PC-3 (cell line): ENCODE results near the gene DPH1. TPM values are rescaled to one million over a fixed set of nuclear protein-coding genes. Genes with fewer than 3 reads are reported as not detected.
A peak's percentile ranks its signal among the peaks of the same experiment; 100 is the strongest.

Experiments used
- ATAC-seq: fragments of 200-7000 bp; cut with Tn5 transposase; 2 replicates; pipeline ENCODE4 v1.9.1; 2020; ENCODE audit warnings: mild to moderate bottlenecking, moderate library complexity
- BruUV-seq: library from RNA; stranded (reverse); fragments of 400-500 nt; replicated peaks from 2 replicates; lab custom pipeline; 2021; lab: Mats Ljungman, UMichigan
- CTCF ChIA-PET: fragments of 300-600 bp; sonication (Branson Sonifier 250); formaldehyde crosslinking; loops from one replicate; lab custom pipeline; 2022; ENCODE audit warnings: antibody characterized with exemption; lab: Charles Lee
- POLR2A ChIA-PET: fragments of 300-600 bp; sonication (Branson Sonifier 250); formaldehyde crosslinking; loops from one replicate; lab custom pipeline; 2022; ENCODE audit warnings: antibody characterized with exemption; ENCODE audit not compliant: unreplicated experiment; lab: Charles Lee
- DNase-seq: peaks from one replicate; pipeline ENCODE4 v3.0.0-alpha.2; 2015
- H2AFZ ChIP-seq: fragments of 300-600 bp; sonication (generic); 2 replicates; pipeline ENCODE4 v1.6.0; 2016; ENCODE audit warnings: antibody characterized with exemption, low read length
- H3F3A ChIP-seq: fragments of 300-600 bp; sonication (generic); one replicate; pipeline ENCODE4 v1.6.0; 2017; ENCODE audit warnings: antibody characterized with exemption, low read length, control low read depth, mild to moderate bottlenecking; ENCODE audit not compliant: unreplicated experiment
- H3K27ac ChIP-seq: fragments of 300-600 bp; sonication (generic); 2 replicates; pipeline ENCODE4 v1.5.1; 2016; ENCODE audit warnings: mild to moderate bottlenecking, low read length
- H3K27me3 ChIP-seq: fragments of 300-600 bp; sonication (generic); 2 replicates; pipeline ENCODE4 v1.6.1; 2016; ENCODE audit warnings: low read length, mixed read lengths
- H3K36me3 ChIP-seq: fragments of 300-600 bp; sonication (generic); 2 replicates; pipeline ENCODE4 v1.6.1; 2016; ENCODE audit warnings: low read depth, mixed run types, low read length, mixed read lengths
- H3K4me1 ChIP-seq: fragments of 300-600 bp; sonication (generic); 2 replicates; pipeline ENCODE4 v1.5.1; 2016; ENCODE audit warnings: low read length; ENCODE audit not compliant: insufficient read depth
- H3K4me2 ChIP-seq: fragments of 300-600 bp; sonication (generic); 2 replicates; pipeline ENCODE4 v1.6.0; 2016; ENCODE audit warnings: low read length
- H3K4me3 ChIP-seq: fragments of 300-600 bp; sonication (generic); 2 replicates; pipeline ENCODE4 v1.5.1; 2016; ENCODE audit warnings: mild to moderate bottlenecking, low read length, mixed read lengths
- H3K79me2 ChIP-seq: fragments of 300-600 bp; sonication (generic); 2 replicates; pipeline ENCODE4 v1.6.1; 2017; ENCODE audit warnings: low read length, mixed read lengths
- H3K9ac ChIP-seq: fragments of 300-600 bp; sonication (generic); 2 replicates; pipeline ENCODE4 v1.6.0; 2016; ENCODE audit warnings: mild to moderate bottlenecking, low read length
- H3K9me2 ChIP-seq: fragments of 300-600 bp; sonication (generic); replicated peaks from 2 replicates; pipeline ENCODE4 v1.6.1; 2016; ENCODE audit warnings: mixed run types, low read length, mixed read lengths
- H3K9me3 ChIP-seq: fragments of 300-600 bp; sonication (generic); 2 replicates; pipeline ENCODE4 v1.6.1; 2016; ENCODE audit warnings: low read length, mixed read lengths
- H4K20me1 ChIP-seq: fragments of 300-600 bp; sonication (generic); 2 replicates; pipeline ENCODE4 v1.6.1; 2016; ENCODE audit warnings: low read length, mixed read lengths
- EZH2 ChIP-seq: fragments of 300-600 bp; sonication (generic); IDR thresholded peaks from one replicate; pipeline ENCODE4 v1.6.1; 2017; ENCODE audit warnings: antibody characterized with exemption, mild to moderate bottlenecking, low read length; ENCODE audit not compliant: unreplicated experiment
- EZH2phosphoT487 ChIP-seq: fragments of 300-600 bp; sonication (generic); IDR thresholded peaks from 2 replicates; pipeline ENCODE4 v1.6.1; 2018; ENCODE audit warnings: mild to moderate bottlenecking, antibody characterized with exemption, low read length, borderline replicate concordance
- intact Hi-C: fragments of 100-400 bp; cut with micrococcal nuclease; formaldehyde crosslinking; loops from 2 replicates; pipeline ENCODE4 v1.9.0; 2023
- total RNA-seq: library from RNA; depleted of rRNA; stranded (reverse); fragments of >200 nt; gene quantifications from 2 replicates; pipeline ENCODE4 v1.2.3, GENCODE V29; 2014
- TF ChIP-seq, protein P1 (sequence below): fragments of 300-600 bp; sonication (generic); conservative IDR thresholded peaks from 2 replicates; pipeline ENCODE4 v1.5.1; 2017; ENCODE audit warnings: antibody characterized with exemption, low read depth, mild to moderate bottlenecking, low read length

DPH1 gene
- total RNA-seq, 1 experiment from 2014 or later, result 47.9 TPM

DNA sequence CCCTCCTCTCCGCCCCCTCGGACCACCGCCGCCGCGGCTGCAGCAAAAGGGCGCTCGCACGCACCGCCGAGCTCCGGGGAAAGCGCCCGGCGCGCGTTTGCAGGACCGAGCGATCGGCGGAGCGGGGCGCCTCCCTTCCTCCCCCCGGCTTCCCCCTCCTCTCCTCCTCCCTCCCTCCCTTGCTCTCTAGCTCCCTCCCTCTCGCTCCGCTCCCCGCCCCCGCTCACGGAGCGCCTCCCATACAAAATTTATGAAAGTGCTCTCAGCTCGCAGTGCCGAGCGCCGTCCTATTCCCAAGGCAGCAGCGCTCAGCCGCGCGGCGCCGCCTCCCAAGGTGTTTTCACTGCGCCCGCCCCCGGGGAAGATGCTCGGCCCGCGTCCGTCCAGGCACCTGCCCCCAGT is 4.7 kb upstream of the DPH1 start, which contains the start of gene RTN4RL1:
RTN4RL1 (minus strand) TSS at position 115 of the 402 bp plus-strand sequence. CDS start 469 bp downstream, outside the sequence.
- Histone ChIP-seq H3K4me2 (peak within 1 kb of the TSS; percentile 95), H3K4me1 (no peaks in the 10 kb centered on the region), H3K4me3 (peak within 1 kb of the TSS; percentile 76), H3K27me3 (no peaks in the 10 kb centered on the region), H3K9ac (peak within 1 kb of the TSS; percentile 61), H3K9me3 (no peaks in the 10 kb centered on the region), H2AFZ (peak within 1 kb of the TSS; percentile 78), H3K79me2 (peaks cover 32% of the 10 kb centered on the region), H3K36me3 (no peaks in the 10 kb centered on the region), H3F3A (no peaks in the 10 kb centered on the region), H3K27ac (no peak within 1 kb of the TSS), H3K9me2 (no peaks in the 10 kb centered on the region), H4K20me1 (no peaks in the 10 kb centered on the region)
- intact Hi-C loops, result no loop called here
- peak; percentile 41 for ATAC-seq
- ChIA-PET CTCF (interaction anchor here (0.6 to 2.6 kb wide), 4 partner anchors 16 to 1674 kb away, joined by 4 to 52 read pairs (median 6); no protein-coding TSS in a partner anchor), POLR2A (interaction anchor here (0.7 kb wide), 1 partner anchor 13 kb away, joined by 18 read pairs; no protein-coding TSS in a partner anchor)
- TF ChIP-seq EZH2phosphoT487 (no peak), EZH2 (no peak)
- TF ChIP-seq, protein P1, sequence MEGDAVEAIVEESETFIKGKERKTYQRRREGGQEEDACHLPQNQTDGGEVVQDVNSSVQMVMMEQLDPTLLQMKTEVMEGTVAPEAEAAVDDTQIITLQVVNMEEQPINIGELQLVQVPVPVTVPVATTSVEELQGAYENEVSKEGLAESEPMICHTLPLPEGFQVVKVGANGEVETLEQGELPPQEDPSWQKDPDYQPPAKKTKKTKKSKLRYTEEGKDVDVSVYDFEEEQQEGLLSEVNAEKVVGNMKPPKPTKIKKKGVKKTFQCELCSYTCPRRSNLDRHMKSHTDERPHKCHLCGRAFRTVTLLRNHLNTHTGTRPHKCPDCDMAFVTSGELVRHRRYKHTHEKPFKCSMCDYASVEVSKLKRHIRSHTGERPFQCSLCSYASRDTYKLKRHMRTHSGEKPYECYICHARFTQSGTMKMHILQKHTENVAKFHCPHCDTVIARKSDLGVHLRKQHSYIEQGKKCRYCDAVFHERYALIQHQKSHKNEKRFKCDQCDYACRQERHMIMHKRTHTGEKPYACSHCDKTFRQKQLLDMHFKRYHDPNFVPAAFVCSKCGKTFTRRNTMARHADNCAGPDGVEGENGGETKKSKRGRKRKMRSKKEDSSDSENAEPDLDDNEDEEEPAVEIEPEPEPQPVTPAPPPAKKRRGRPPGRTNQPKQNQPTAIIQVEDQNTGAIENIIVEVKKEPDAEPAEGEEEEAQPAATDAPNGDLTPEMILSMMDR, result no peak
- DNase-seq, result peak; percentile 88
- no TSS peak for BruUV-seq

DNA sequence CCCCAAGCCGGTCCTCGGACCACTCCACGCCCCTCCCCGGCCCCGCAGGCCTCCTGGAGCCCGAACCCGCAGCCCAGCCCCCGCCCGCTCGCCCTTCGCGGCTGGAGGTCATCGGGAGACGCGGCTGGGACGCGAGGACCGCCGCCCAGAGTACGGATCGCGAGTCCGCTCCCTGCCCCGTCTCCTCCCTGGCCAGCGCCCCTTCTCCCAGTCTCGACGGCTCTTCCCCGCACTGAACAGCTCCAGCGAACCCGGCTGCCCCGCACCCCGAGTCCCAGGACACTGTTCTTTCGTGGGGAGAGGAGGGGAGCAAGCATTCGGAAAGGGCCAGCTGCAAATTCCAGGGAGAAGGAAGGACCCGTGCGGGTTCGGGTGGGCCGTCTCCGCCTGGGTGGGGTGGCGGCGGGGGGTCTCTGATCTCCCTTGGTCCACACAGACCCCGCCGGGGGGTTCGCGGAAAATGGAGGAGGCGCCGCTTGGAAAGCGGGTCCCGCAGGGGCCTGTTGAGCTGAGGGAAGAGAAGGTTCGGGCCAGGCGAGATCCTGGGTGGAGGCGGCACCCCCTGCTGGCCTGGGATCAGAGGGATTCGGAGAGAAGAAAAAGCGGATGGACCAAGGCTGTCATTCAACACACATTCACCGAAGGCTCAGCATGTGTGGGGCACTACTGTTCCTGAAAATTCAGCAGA is 4.2 kb upstream of the DPH1 start:
- TF ChIP-seq, protein P1, result peak; percentile 70
- TF ChIP-seq EZH2, result no peak
- Histone ChIP-seq H3K27me3 (no peaks in the 10 kb centered on the region), H3K9me3 (no peaks in the 10 kb centered on the region), H3K4me2 (peak overlapping the region; percentile 95), H3K9ac (no peak overlapping the region), H3F3A (no peaks in the 10 kb centered on the region), H3K36me3 (no peaks in the 10 kb centered on the region), H3K4me3 (peak overlapping the region; percentile 76), H3K27ac (no peak overlapping the region), H3K79me2 (peaks cover 37% of the 10 kb centered on the region), H3K4me1 (peaks cover 1% of the 10 kb centered on the region; the same call in 1 of the 2 replicates), H4K20me1 (no peaks in the 10 kb centered on the region), H3K9me2 (no peaks in the 10 kb centered on the region), H2AFZ (peak overlapping the region; percentile 78)
- CTCF ChIA-PET, result interaction anchor here (0.6 to 2.6 kb wide), 6 partner anchors 15 to 1675 kb away, joined by 4 to 52 read pairs (median 4); no protein-coding TSS in a partner anchor
- POLR2A ChIA-PET, result interaction anchor here (0.7 kb wide), 1 partner anchor 14 kb away, joined by 18 read pairs; no protein-coding TSS in a partner anchor
- ATAC-seq, result peak; percentile 62
- intact Hi-C loops, result no loop called here
- DNase-seq, result peak; percentile 76
- BruUV-seq, result no TSS peak
